AG08395 (cell line): ENCODE data around the gene MAST2.
"Not testable (repeated sequence)": the region's sequence is repeated elsewhere in the genome, so short reads cannot be mapped to it uniquely, and the experiment has no call there.

Experiments
- DNase-seq: peaks from one replicate; pipeline ENCODE4 v3.0.0; 2012; ENCODE audit warnings: mixed read lengths, low spot score

The MAST2 gene

GRCh38 chr1:45894331-45894730 is 90.9 kb downstream of the MAST2 start:
- DNase-seq: no peak

GRCh38 chr1:45894921-45895320 is 91.5 kb downstream of the MAST2 start:
- no peak for DNase-seq

GRCh38 chr1:45895406-45895805 is 92.0 kb downstream of the MAST2 start:
- no peak for DNase-seq

- no peak for DNase-seq
These were observed 103.5 kb downstream of the MAST2 start for GRCh38 chr1:45906883-45907282.

GRCh38 chr1:45908611-45909140 is 105.3 kb downstream of the MAST2 start:
- DNase-seq: no peak

GRCh38 chr1:45911634-45912033 is 108.2 kb downstream of the MAST2 start:
- DNase-seq: no peak

- peak; percentile 75 for DNase-seq
These were observed 109.8 kb downstream of the MAST2 start for GRCh38 chr1:45913183-45913683.

- no peak for DNase-seq
These were observed 110.5 kb downstream of the MAST2 start for GRCh38 chr1:45913731-45914501.

GRCh38 chr1:45914836-45915235 is 111.4 kb downstream of the MAST2 start:
- no peak for DNase-seq

- DNase-seq: no peak
These were observed 119.0 kb downstream of the MAST2 start for GRCh38 chr1:45922374-45922773.

- DNase-seq: no peak
These were observed 119.4 kb downstream of the MAST2 start for GRCh38 chr1:45922813-45923212.

GRCh38 chr1:45923343-45923742 is 119.9 kb downstream of the MAST2 start:
- no peak for DNase-seq

- no peak for DNase-seq
These were observed 121.3 kb downstream of the MAST2 start for GRCh38 chr1:45924736-45925135.

GRCh38 chr1:45925728-45926287 is 122.4 kb downstream of the MAST2 start:
- DNase-seq: no peak

GRCh38 chr1:45926330-45926729 is 122.9 kb downstream of the MAST2 start:
- DNase-seq: no peak

- DNase-seq: not testable (repeated sequence)
These were observed 124.0 kb downstream of the MAST2 start for GRCh38 chr1:45927231-45927915.

- no peak for DNase-seq
These were observed 125.2 kb downstream of the MAST2 start for GRCh38 chr1:45928486-45929205.

GRCh38 chr1:45929257-45929687 is 125.9 kb downstream of the MAST2 start:
- peak; percentile 70 for DNase-seq

- no peak for DNase-seq
These were observed 127.1 kb downstream of the MAST2 start for GRCh38 chr1:45930258-45931150.

- DNase-seq: not testable (repeated sequence)
These were observed 128.8 kb downstream of the MAST2 start for GRCh38 chr1:45932205-45932604.

- DNase-seq: no peak
These were observed 131.5 kb downstream of the MAST2 start for GRCh38 chr1:45934947-45935346.
